ENCODE measurements around the gene TTLL11. TPM values are rescaled to one million over a fixed set of nuclear protein-coding genes. Genes with fewer than 3 reads are reported as not detected.

TTLL11 gene
- total RNA-seq, 1 experiment from 2014 or later, result 1.5 TPM

- H3K4me1 Mint-ChIP-seq, result peaks cover 19 to 21% of the 10 kb centered on the region in 2 experiments
- Histone ChIP-seq H3K56ac (ENCODE audit: insufficient read length, low read depth, low read length) (no peak overlapping the region), H2BK120ac (ENCODE audit: low read depth, low read length, poor library complexity, severe bottlenecking) (no peak overlapping the region), H2BK15ac (ENCODE audit: low read depth, low read length) (no peak overlapping the region), H3K4ac (ENCODE audit: low read depth, low read length) (no peak overlapping the region), H2BK20ac (ENCODE audit: low read depth, low read length, poor library complexity, severe bottlenecking) (no peak overlapping the region), H4K5ac (ENCODE audit: insufficient read length, low read depth, low read length) (no peak overlapping the region), H3K79me2 (ENCODE audit: insufficient read depth, low read length) (no peaks in the 10 kb centered on the region), H3K9me3 (ENCODE audit: control insufficient read depth, low read depth, low read length) (no peaks in the 10 kb centered on the region), H2BK12ac (ENCODE audit: insufficient read length, low read depth, low read length) (no peak overlapping the region), H3K14ac (ENCODE audit: insufficient read depth, low read length) (no peak overlapping the region), H4K8ac (replicated peaks; ENCODE audit: insufficient read length, low read depth, low read length) (no peak overlapping the region), H3T11ph (ENCODE audit: low read length) (no peak overlapping the region), H2BK5ac (ENCODE audit: insufficient read length, low read length) (no peak overlapping the region), H3K4me2 (ENCODE audit: insufficient read depth, insufficient read length, low read length) (no peak overlapping the region), H2AK5ac (ENCODE audit: insufficient read length, low read length) (no peak overlapping the region), H3K27ac (ENCODE audit: insufficient read length, low read depth, low read length) (no peak overlapping the region), H3K23me2 (ENCODE audit: insufficient read length, low read depth, low read length, poor library complexity, severe bottlenecking) (peaks cover 9% of the 10 kb centered on the region), H3K18ac (ENCODE audit: insufficient read length, low read depth, low read length) (no peak overlapping the region), H3K27me3 (ENCODE audit: insufficient read depth, low read length) (peaks cover 3% of the 10 kb centered on the region; the same call in 1 of the 2 replicates), H3K4me1 (ENCODE audit: insufficient read depth, low read length) (no peaks in the 10 kb centered on the region), H3K9ac (ENCODE audit: extremely low read depth, insufficient read length, low read length) (no peak overlapping the region), H2AFZ (ENCODE audit: low read length) (no peak overlapping the region), H4K20me1 (ENCODE audit: control insufficient read depth, insufficient read depth, insufficient read length) (no peaks in the 10 kb centered on the region), H3K23ac (ENCODE audit: insufficient read length, low read depth, low read length) (no peak overlapping the region), H4K91ac (ENCODE audit: insufficient read length, low read depth, low read length) (no peak overlapping the region), H3K79me1 (ENCODE audit: insufficient read depth, low read depth, low read length, poor library complexity, severe bottlenecking) (no peaks in the 10 kb centered on the region)
- no CpG with 5 or more reads among the region's 6 CpGs for WGBS (ENCODE audit: extremely low coverage, insufficient read length, low lambda C conversion rate)
- no peak for TF ChIP-seq CTCF (conservative IDR thresholded peaks at IDR 0.05)
- H3K36me3 Mint-ChIP-seq (ENCODE audit: insufficient read depth in 1 of 3, low read depth in 3 of 3), result no peaks in the 10 kb centered on the region
- no peak overlapping the region; a peak in 1 of 7 replicates for H3K27ac Mint-ChIP-seq
- no peak overlapping the region; a peak in 1 of 5 replicates for H3K4me3 Mint-ChIP-seq
- DNase-seq, result no peak
- peaks cover 29% of the 10 kb centered on the region for H3K27me3 Mint-ChIP-seq (ENCODE audit: low read depth)
- H3K9me3 Mint-ChIP-seq, result no peaks in the 10 kb centered on the region
Observed at GRCh38 chr9:122122468-122122867, 29.4 kb upstream of the TTLL11 start.

Measured in H9 (cell line).